SU-DHL-6 (cell line): Measurements from ENCODE around the gene AFF3.
A peak's percentile ranks its signal among the peaks of the same experiment; 100 is the strongest.
"Not testable (repeated sequence)": the region's sequence is repeated elsewhere in the genome, so short reads cannot be mapped to it uniquely, and the experiment has no call there.

Experiments
- H2AFZ ChIP-seq: fragments of 200-600 bp; sonication (generic); 2 replicates; pipeline ENCODE4 v1.6.1; 2014; ENCODE audit warnings: low read depth, mild to moderate bottlenecking, moderate library complexity, mixed read lengths, antibody characterized with exemption, low read length; ENCODE audit not compliant: severe bottlenecking
- H3F3A ChIP-seq: fragments of 200-600 bp; shearing (Covaris generic); 2 replicates; pipeline ENCODE4 v1.6.0; 2016; ENCODE audit warnings: antibody characterized with exemption, mild to moderate bottlenecking; ENCODE audit not compliant: insufficient read depth
- H3K27ac ChIP-seq: fragments of 200-600 bp; sonication (generic); 2 replicates; pipeline ENCODE4 v1.5.1; 2016; ENCODE audit warnings: low read depth, mild to moderate bottlenecking, low read length, moderate library complexity, mixed read lengths
- H3K27me3 ChIP-seq: fragments of 200-600 bp; sonication (generic), shearing (Covaris generic); 2 replicates; pipeline ENCODE4 v1.6.0; 2014; ENCODE audit warnings: mild to moderate bottlenecking, low read length
- H3K36me3 ChIP-seq: fragments of 200-600 bp; sonication (generic); 2 replicates; pipeline ENCODE4 v1.6.1; 2014; ENCODE audit warnings: mild to moderate bottlenecking, low read length, mixed read lengths
- H3K4me2 ChIP-seq: fragments of 300-600, 200-600 bp; shearing (Covaris generic), sonication (generic); 2 replicates; pipeline ENCODE4 v1.6.0; 2014; ENCODE audit warnings: low read length, low read depth, mild to moderate bottlenecking; ENCODE audit not compliant: poor library complexity, severe bottlenecking
- H3K4me3 ChIP-seq: fragments of 200-600 bp; sonication (generic); 2 replicates; pipeline ENCODE4 v1.5.1; 2014; ENCODE audit warnings: antibody characterized with exemption, low read length, mild to moderate bottlenecking, mixed read lengths; ENCODE audit not compliant: insufficient read depth, poor library complexity, severe bottlenecking
- H3K79me2 ChIP-seq: fragments of 200-600 bp; sonication (generic); 2 replicates; pipeline ENCODE4 v1.6.1; 2014; ENCODE audit warnings: mild to moderate bottlenecking, low read length, moderate library complexity; ENCODE audit not compliant: insufficient read depth
- H3K9ac ChIP-seq: fragments of 200-600 bp; sonication (generic); 2 replicates; pipeline ENCODE4 v1.7.0; 2014; ENCODE audit warnings: mild to moderate bottlenecking, low read length
- H3K9me2 ChIP-seq: fragments of 200-600 bp; sonication (generic); replicated peaks from 2 replicates; pipeline ENCODE4 v1.6.1; 2014; ENCODE audit warnings: low read length; ENCODE audit not compliant: insufficient read depth
- H3K9me3 ChIP-seq: fragments of 200-600 bp; sonication (generic); 2 replicates; pipeline ENCODE4 v1.6.1; 2014; ENCODE audit warnings: low read length, mixed read lengths; ENCODE audit not compliant: insufficient read depth
- H4K20me1 ChIP-seq: fragments of 200-600 bp; sonication (generic); 2 replicates; pipeline ENCODE4 v1.6.1; 2014; ENCODE audit warnings: low read depth, mild to moderate bottlenecking, antibody characterized with exemption, low read length, moderate library complexity, mixed read lengths
- EZH2phosphoT487 ChIP-seq: fragments of 200-600 bp; sonication (generic), shearing (Covaris generic); conservative IDR thresholded peaks from 2 replicates; pipeline ENCODE4 v1.6.1; 2018; ENCODE audit warnings: mild to moderate bottlenecking, antibody characterized with exemption, low read length, moderate library complexity, mixed read lengths
- TF ChIP-seq, protein P1 (sequence below): fragments of 200-600 bp; sonication (generic); IDR thresholded peaks from one replicate; pipeline ENCODE4 v1.5.1; 2017; ENCODE audit warnings: antibody characterized with exemption, mild to moderate bottlenecking, low read length, moderate library complexity; ENCODE audit not compliant: insufficient read depth, poor library complexity, severe bottlenecking

Gene AFF3

DNA sequence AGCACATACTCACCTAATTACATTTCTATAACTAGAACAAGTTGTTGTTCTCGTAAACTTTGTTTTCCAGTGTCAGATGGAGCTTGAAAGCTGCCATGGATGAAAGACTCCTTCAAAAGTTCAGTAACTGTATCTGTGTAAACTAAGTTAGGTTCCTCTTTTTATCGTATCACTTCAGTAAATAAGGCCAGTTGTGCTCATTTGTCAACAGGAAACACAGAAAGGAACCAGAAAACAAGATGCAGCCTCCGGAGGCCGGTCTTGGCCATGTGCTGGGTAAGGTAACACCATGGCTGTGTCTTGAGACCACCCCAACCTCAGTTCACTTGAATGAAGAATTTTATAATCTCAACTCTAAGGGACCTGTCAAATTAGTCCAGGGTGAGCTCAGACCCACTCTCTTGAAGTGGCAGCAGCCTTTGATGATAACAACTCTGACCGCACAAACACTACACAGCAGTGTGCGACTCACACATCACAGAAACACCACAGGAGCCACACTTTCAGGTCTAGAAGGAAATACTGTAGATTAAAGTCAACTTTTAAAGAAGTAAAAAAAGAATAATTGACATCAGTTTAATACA lies 213.8 kb downstream of the AFF3 start:
- TF ChIP-seq EZH2phosphoT487: no peak
- TF ChIP-seq, protein P1, sequence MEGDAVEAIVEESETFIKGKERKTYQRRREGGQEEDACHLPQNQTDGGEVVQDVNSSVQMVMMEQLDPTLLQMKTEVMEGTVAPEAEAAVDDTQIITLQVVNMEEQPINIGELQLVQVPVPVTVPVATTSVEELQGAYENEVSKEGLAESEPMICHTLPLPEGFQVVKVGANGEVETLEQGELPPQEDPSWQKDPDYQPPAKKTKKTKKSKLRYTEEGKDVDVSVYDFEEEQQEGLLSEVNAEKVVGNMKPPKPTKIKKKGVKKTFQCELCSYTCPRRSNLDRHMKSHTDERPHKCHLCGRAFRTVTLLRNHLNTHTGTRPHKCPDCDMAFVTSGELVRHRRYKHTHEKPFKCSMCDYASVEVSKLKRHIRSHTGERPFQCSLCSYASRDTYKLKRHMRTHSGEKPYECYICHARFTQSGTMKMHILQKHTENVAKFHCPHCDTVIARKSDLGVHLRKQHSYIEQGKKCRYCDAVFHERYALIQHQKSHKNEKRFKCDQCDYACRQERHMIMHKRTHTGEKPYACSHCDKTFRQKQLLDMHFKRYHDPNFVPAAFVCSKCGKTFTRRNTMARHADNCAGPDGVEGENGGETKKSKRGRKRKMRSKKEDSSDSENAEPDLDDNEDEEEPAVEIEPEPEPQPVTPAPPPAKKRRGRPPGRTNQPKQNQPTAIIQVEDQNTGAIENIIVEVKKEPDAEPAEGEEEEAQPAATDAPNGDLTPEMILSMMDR: no peak
- Histone ChIP-seq H2AFZ (peak overlapping the region; percentile 17), H3K36me3 (no peaks in the 10 kb centered on the region), H3K27me3 (no peaks in the 10 kb centered on the region), H4K20me1 (no peaks in the 10 kb centered on the region), H3K9ac (no peak overlapping the region), H3F3A (no peaks in the 10 kb centered on the region), H3K4me2 (peak overlapping the region; percentile 32), H3K27ac (peak overlapping the region; percentile 43), H3K4me3 (no peak overlapping the region), H3K9me3 (no peaks in the 10 kb centered on the region), H3K9me2 (no peaks in the 10 kb centered on the region), H3K79me2 (no peaks in the 10 kb centered on the region)

DNA sequence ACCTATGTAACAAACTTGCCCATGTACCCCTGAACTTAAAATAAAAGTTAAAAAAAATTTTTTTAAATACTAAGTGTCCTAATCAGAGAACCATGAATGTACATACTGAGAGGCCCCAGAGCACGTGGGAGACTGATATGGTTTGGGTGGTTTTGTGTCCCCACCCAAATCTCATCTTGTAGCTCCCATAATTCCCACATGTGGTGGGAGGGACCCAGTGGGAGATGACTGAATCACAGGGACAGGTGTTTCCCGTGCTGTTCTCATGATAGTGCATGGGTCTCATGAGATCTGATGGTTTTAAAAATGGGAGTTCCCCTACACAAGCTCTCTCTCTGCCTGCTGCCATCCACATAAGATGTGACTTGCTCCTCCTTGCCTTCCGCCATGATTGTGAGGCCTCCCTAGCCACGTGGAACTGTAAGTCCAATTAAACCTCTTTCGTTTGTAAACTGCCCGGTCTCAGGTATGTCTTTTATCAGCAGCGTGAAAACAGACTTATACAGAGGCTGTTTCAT lies 214.6 kb downstream of the AFF3 start:
- H3K36me3 ChIP-seq, H3K4me3 ChIP-seq, H3K4me2 ChIP-seq, H3K9ac ChIP-seq, H3K79me2 ChIP-seq, H3K9me2 ChIP-seq, H3K9me3 ChIP-seq, H3F3A ChIP-seq, H4K20me1 ChIP-seq, H3K27me3 ChIP-seq: not testable (repeated sequence)
- H3K27ac ChIP-seq: peak overlapping the region; percentile 43
- H2AFZ ChIP-seq: peak overlapping the region; percentile 17

DNA sequence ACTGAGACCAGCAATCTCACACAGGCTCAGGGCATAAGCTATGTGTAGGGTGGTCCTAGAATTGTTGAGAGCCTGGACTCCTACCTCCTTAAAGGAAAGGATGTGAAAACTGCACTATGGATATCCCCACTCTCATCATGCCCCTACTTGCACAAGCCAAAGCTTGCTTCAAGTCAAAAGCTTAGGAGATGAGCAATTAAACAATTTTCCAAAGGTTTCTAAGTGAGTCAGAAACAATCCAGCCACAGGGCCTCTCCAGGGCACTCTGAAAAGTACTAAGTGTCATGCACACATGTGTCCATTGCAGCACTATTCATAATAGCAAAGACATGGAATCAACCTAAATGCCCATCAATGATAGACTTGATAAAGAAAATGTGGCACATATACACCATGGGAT lies 215.4 kb downstream of the AFF3 start:
- Histone ChIP-seq H3K9ac (no peak overlapping the region), H3K27ac (no peak overlapping the region), H3K9me3 (no peaks in the 10 kb centered on the region), H3K79me2 (no peaks in the 10 kb centered on the region), H3K27me3 (no peaks in the 10 kb centered on the region), H3K4me2 (no peak overlapping the region), H2AFZ (no peak overlapping the region), H3K36me3 (no peaks in the 10 kb centered on the region), H4K20me1 (no peaks in the 10 kb centered on the region), H3K9me2 (no peaks in the 10 kb centered on the region), H3K4me3 (no peak overlapping the region), H3F3A (no peaks in the 10 kb centered on the region)
- TF ChIP-seq, protein P1: no peak
- no peak for TF ChIP-seq EZH2phosphoT487

DNA sequence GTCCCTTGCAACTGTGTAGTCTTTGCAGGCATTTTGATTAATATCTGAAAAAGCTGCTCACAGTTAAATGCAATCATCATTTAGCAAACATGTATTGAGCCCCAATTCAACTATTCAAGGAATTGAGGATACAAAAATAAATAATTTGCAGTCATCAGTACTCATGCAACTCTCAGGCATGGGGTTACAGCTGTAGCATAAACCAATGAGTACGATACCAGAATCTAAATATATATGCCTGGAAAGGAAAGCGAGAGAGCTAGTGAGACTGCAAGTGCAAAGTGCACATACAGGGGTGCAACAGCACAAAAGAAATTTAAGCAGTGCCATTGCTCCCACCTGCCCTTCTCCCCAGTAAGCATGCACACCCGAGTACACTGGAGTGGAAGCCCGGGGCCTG lies 216.4 kb downstream of the AFF3 start:
- no peaks in the 10 kb centered on the region for H3K27me3 ChIP-seq
- no peaks in the 10 kb centered on the region for H3F3A ChIP-seq
- no peak overlapping the region for H3K9ac ChIP-seq
- no peaks in the 10 kb centered on the region for H3K36me3 ChIP-seq
- H3K79me2 ChIP-seq: no peaks in the 10 kb centered on the region
- H3K4me2 ChIP-seq: no peak overlapping the region
- no peaks in the 10 kb centered on the region for H3K9me2 ChIP-seq
- no peak overlapping the region for H3K27ac ChIP-seq
- H4K20me1 ChIP-seq: no peaks in the 10 kb centered on the region
- no peak overlapping the region for H3K4me3 ChIP-seq
- no peak overlapping the region for H2AFZ ChIP-seq
- H3K9me3 ChIP-seq: no peaks in the 10 kb centered on the region
- TF ChIP-seq EZH2phosphoT487: no peak
- TF ChIP-seq, protein P1: no peak
